Measurements from ENCODE around the gene RC3H2.
"Not testable (repeated sequence)": the region's sequence is repeated elsewhere in the genome, so short reads cannot be mapped to it uniquely, and the experiment has no call there.

Gene RC3H2

DNA sequence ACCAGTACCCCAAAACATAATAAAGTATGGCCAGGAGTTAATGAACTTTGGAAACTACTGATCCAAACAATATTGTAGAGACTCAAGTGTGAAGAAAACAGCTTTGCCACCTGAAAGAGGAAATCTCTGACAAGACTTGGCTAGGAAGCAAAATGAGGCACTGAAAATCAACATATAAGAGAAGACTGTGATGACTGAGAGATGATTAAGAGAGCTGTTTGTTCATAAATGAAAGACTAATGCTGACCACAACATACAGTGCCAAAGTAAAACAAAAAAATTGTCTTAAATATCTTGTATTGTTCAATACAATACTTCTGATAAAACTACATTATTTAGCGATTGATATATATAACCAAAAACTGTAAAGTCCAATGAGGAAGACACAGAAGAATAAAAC, 7.2 kb downstream of the RC3H2 start:
- DNase-seq (ENCODE audit: insufficient read length, low spot score) (no peak), FAIRE-seq (no peak)
- TF ChIP-seq POU2F2 (IDR thresholded peaks at IDR 0.05; ENCODE audit: low read depth, low read length) = no peak
- no peak for TF ChIP-seq TAF1 (IDR thresholded peaks at IDR 0.05; ENCODE audit: low read depth, low read length)
- no peak for TF ChIP-seq SPI1 (IDR thresholded peaks at IDR 0.05; ENCODE audit: low read depth, low read length)
- no peak for TF ChIP-seq POLR2A (IDR thresholded peaks at IDR 0.05; ENCODE audit: low read depth, low read length)
- no peak for TF ChIP-seq PAX5 (IDR thresholded peaks at IDR 0.05; ENCODE audit: insufficient read depth, low read length, severe bottlenecking)
- no peak for TF ChIP-seq POLR2AphosphoS5 (IDR thresholded peaks at IDR 0.05; ENCODE audit: low read depth, low read length)

DNA sequence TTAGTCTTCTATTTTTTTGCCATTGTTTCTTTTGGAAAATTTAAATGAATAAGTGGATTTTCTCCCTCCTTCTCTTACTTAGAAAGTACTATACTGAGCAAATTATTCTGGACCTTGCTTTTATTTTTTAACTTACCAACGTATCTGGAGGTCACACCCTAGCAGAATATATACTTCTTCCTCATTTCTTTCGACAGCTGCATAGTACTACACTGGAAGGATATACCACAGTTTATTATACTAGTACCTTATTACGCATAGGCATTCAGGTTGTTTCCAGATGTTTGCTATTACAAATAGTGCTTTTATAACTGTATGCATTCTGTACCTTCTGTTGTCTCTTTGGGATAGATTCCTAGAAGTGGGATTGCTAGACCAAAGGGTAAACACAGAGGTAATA, 16.7 kb downstream of the RC3H2 start:
- FAIRE-seq (no peak), DNase-seq (ENCODE audit: insufficient read length, low spot score) (no peak)
- TF ChIP-seq PAX5 (IDR thresholded peaks at IDR 0.05; ENCODE audit: insufficient read depth, low read length, severe bottlenecking) = no peak

DNA sequence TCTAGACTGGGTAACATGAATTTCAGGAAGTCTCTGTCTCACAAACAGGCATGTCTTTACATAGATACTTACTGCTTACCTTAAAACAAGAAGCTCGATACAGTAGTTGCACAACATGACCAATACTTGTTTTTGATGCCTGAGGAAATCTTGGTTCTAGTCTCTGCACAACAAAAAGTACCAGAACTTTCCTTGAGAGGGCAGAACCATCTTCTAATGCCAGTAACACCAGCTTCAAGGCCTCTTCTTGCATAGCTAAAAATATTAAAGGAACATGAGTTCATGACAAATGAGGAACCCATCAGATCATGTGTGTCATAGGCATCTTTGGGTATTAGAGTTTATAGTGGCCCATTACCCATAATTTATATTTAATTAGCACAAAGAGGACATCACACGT, 22.0 kb downstream of the RC3H2 start:
- DNase-seq (ENCODE audit: insufficient read length, low spot score) = no peak
- no peak for FAIRE-seq
- TF ChIP-seq TAF1 (IDR thresholded peaks at IDR 0.05; ENCODE audit: low read depth, low read length) = no peak
- no peak for TF ChIP-seq SPI1 (IDR thresholded peaks at IDR 0.05; ENCODE audit: low read depth, low read length)

DNA sequence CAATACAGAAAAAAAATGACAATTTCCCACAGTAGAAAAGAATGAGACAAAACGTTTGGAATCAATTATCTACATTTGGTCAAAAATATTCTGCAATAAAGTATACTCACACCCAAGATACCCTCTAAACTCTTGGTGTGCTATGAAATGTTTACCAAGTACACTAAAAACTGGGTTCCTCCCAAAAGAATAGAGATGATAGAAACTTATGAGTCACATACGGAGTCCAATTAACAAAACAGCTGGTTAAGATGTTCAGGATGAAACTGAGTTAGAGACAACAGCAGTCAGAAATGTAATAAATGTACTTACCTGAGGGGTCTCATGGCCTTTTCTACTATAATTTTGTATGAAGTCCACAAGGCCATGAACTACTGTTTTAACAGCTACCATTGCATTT, 25.7 kb downstream of the RC3H2 start:
- DNase-seq (ENCODE audit: insufficient read length, low spot score) = no peak

DNA sequence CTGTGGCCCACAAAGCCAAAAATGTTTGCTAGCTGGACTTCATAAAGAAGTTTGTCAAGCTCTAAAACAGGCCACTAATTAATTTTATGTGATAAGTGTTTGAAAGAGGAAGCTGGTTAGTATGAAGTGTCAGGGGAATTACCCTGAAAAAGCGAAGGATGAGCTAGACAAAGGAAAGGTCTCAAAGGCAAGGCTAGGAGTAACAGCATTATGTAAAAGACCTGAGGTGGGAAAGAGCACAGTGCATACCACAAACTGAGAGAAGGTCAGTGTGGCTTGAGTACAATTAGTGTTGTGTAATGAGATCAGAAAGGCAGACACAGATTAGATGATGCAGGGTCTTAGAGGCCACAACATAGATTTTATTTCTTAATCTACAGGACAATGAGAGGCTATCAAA, 29.6 kb downstream of the RC3H2 start:
- DNase-seq (ENCODE audit: insufficient read length, low spot score) (no peak), FAIRE-seq (no peak)
- no peak for TF ChIP-seq POLR2A (IDR thresholded peaks at IDR 0.05; ENCODE audit: low read depth, low read length)
- no peak for TF ChIP-seq PAX5 (IDR thresholded peaks at IDR 0.05; ENCODE audit: insufficient read depth, low read length, severe bottlenecking)
- TF ChIP-seq TAF1 (IDR thresholded peaks at IDR 0.05; ENCODE audit: low read depth, low read length) = no peak
- no peak for TF ChIP-seq POU2F2 (IDR thresholded peaks at IDR 0.05; ENCODE audit: low read depth, low read length)
- TF ChIP-seq POLR2AphosphoS5 (IDR thresholded peaks at IDR 0.05; ENCODE audit: low read depth, low read length) = no peak
- TF ChIP-seq SPI1 (IDR thresholded peaks at IDR 0.05; ENCODE audit: low read depth, low read length) = no peak

More for the DNA sequence above, 25.7 kb downstream of the RC3H2 start:
- no peak for FAIRE-seq
- TF ChIP-seq SPI1 (IDR thresholded peaks at IDR 0.05; ENCODE audit: low read depth, low read length) (no peak), POLR2A (IDR thresholded peaks at IDR 0.05; ENCODE audit: low read depth, low read length) (no peak), POU2F2 (IDR thresholded peaks at IDR 0.05; ENCODE audit: low read depth, low read length) (no peak), TAF1 (IDR thresholded peaks at IDR 0.05; ENCODE audit: low read depth, low read length) (no peak), PAX5 (IDR thresholded peaks at IDR 0.05; ENCODE audit: insufficient read depth, low read length, severe bottlenecking) (no peak), POLR2AphosphoS5 (IDR thresholded peaks at IDR 0.05; ENCODE audit: low read depth, low read length) (no peak)

DNA sequence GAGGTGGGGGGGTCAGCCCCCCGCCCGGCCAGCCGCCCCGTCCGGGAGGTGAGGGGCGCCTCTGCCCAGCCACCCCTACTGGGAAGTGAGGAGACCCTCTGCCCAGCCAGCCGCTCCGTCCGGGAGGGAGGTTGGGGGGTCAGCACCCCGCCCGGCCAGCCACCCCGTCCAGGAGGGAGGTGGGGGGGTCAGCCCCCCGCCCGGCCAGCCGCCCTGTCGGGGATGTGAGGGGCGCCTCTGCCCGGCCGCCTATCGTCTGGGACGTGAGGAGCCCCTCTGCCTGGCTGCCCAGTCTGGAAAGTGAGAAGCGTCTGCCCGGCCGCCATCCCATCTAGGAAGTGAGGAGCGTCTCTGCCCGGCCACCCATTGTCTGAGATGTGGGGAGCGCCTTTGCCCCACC, 37.9 kb downstream of the RC3H2 start:
- DNase-seq (ENCODE audit: insufficient read length, low spot score); FAIRE-seq: not testable (repeated sequence)

DNA sequence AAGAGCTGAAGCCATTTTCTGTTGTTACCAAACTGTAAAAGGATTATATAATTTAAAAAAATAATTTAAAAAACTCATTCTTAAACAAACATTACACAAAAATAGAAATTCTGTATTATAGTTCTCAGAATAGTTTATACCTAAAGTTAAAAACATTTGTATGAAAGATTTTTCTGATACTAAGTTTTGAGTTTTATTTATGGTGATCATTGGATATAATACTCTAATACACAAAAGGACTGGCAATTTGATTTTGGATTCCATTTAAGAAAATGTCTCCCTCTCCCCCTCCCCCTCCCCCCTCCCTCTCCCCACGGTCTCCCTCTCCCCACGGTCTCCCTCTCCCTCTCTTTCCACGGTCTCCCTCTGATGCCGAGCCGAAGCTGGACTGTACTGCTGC, 39.1 kb downstream of the RC3H2 start:
- FAIRE-seq (no peak), DNase-seq (ENCODE audit: insufficient read length, low spot score) (no peak)
- no peak for TF ChIP-seq POLR2AphosphoS5 (IDR thresholded peaks at IDR 0.05; ENCODE audit: low read depth, low read length)
- no peak for TF ChIP-seq TAF1 (IDR thresholded peaks at IDR 0.05; ENCODE audit: low read depth, low read length)
- TF ChIP-seq PAX5 (IDR thresholded peaks at IDR 0.05; ENCODE audit: insufficient read depth, low read length, severe bottlenecking) = no peak
- TF ChIP-seq POU2F2 (IDR thresholded peaks at IDR 0.05; ENCODE audit: low read depth, low read length) = no peak
- no peak for TF ChIP-seq SPI1 (IDR thresholded peaks at IDR 0.05; ENCODE audit: low read depth, low read length)
- TF ChIP-seq POLR2A (IDR thresholded peaks at IDR 0.05; ENCODE audit: low read depth, low read length) = no peak

DNA sequence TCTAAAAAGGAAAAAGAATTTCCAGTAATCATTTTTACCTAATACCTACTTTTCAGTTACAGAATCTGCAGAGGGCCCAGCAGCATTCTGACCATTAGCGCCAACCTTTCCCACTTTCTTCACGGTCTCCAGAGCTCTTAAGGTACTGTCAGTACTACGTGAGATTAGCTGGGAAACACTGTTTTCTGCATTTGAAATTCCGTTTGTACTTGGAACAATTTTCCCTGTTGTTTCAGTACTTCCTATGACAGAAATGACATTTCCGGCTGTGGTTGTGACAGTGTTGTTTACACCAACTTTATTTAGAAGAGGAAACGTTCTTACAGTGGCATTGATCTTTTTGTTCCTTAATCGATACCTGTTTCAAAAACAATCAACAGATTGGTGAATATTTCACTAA, 39.9 kb downstream of the RC3H2 start:
- FAIRE-seq (no peak), DNase-seq (ENCODE audit: insufficient read length, low spot score) (no peak)
- TF ChIP-seq POU2F2 (IDR thresholded peaks at IDR 0.05; ENCODE audit: low read depth, low read length) (no peak), POLR2AphosphoS5 (IDR thresholded peaks at IDR 0.05; ENCODE audit: low read depth, low read length) (no peak), PAX5 (IDR thresholded peaks at IDR 0.05; ENCODE audit: insufficient read depth, low read length, severe bottlenecking) (no peak), SPI1 (IDR thresholded peaks at IDR 0.05; ENCODE audit: low read depth, low read length) (no peak), POLR2A (IDR thresholded peaks at IDR 0.05; ENCODE audit: low read depth, low read length) (no peak), TAF1 (IDR thresholded peaks at IDR 0.05; ENCODE audit: low read depth, low read length) (no peak)

DNA sequence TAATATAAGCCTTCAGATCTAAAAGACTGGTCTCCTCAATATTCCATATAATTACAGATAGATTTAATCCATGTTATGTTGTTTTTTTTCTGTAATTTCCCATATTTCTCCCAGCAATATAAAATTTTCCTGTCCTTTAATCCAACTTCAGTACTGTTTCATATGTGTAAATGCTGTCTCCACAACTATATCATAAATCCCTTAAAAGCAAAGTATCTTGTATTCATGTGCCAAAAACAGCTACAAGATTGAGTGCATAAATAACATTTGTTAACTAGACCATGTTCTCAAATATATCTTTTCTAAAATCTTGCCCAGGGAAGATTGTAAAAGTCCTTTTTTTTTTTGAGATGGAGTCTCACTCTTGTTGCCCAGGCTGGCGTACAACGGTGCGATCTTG, 41.8 kb downstream of the RC3H2 start:
- DNase-seq (ENCODE audit: insufficient read length, low spot score) (no peak), FAIRE-seq (no peak)
- TF ChIP-seq POLR2AphosphoS5 (IDR thresholded peaks at IDR 0.05; ENCODE audit: low read depth, low read length) (no peak), POU2F2 (IDR thresholded peaks at IDR 0.05; ENCODE audit: low read depth, low read length) (no peak), TAF1 (IDR thresholded peaks at IDR 0.05; ENCODE audit: low read depth, low read length) (no peak), POLR2A (IDR thresholded peaks at IDR 0.05; ENCODE audit: low read depth, low read length) (no peak), PAX5 (IDR thresholded peaks at IDR 0.05; ENCODE audit: insufficient read depth, low read length, severe bottlenecking) (no peak), SPI1 (IDR thresholded peaks at IDR 0.05; ENCODE audit: low read depth, low read length) (no peak)

DNA sequence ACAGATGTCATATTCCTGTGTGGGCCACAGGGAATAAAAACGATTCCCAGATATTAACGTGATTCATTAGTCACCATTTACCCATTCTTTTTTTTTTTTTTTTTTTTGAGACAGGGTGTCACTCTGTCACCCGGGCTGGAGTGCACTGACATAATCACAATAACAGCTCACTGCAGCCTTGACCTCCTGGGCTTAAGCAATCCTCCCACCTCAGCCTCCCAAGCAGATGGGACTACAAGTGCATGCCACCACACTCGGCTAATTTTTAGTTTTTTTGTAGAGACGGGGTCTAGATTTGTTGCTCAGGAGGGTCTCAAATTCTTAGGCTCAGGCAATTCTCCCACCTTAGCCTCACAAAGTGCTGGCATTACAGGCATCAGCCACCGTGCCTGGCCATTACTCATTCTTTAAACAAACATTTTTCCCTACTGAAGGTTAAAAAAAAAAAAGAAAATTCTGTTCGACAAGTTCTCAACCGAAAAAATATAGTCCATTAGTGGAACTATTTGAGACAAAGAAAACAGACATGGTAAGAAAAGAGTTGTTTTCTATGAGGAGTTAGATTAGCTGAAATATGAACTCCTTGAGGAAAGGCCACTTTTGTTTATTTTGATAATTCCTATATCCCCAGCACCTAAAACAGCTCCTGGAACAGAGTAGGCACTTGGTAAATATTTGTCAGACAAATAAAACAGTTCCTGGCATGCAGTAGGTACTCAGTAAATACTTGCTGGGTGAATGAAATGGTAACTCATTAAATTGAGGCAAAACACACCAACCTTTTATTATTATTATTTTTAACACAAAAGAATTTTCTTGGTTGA, 44.6 kb downstream of the RC3H2 start:
- DNase-seq (ENCODE audit: insufficient read length, low spot score) (no peak), FAIRE-seq (no peak)
- TF ChIP-seq PAX5 (IDR thresholded peaks at IDR 0.05; ENCODE audit: insufficient read depth, low read length, severe bottlenecking) = no peak
- TF ChIP-seq TAF1 (IDR thresholded peaks at IDR 0.05; ENCODE audit: low read depth, low read length) = no peak
- TF ChIP-seq POLR2AphosphoS5 (IDR thresholded peaks at IDR 0.05; ENCODE audit: low read depth, low read length) = no peak
- no peak for TF ChIP-seq POLR2A (IDR thresholded peaks at IDR 0.05; ENCODE audit: low read depth, low read length)
- no peak for TF ChIP-seq SPI1 (IDR thresholded peaks at IDR 0.05; ENCODE audit: low read depth, low read length)
- TF ChIP-seq POU2F2 (IDR thresholded peaks at IDR 0.05; ENCODE audit: low read depth, low read length) = no peak

All from GM12891 (cell line).